Right lobe of liver (tissue), 6 donors: Measurements from ENCODE around the gene ACSM2A. TPM values are rescaled to one million over a fixed set of nuclear protein-coding genes. Genes with fewer than 3 reads are reported as not detected.
"Not testable (repeated sequence)": the region's sequence is repeated elsewhere in the genome, so short reads cannot be mapped to it uniquely, and the experiment has no call there.

Experiments used
- ATAC-seq, 4 donors: fragments of 200-7000 bp; cut with Tn5 transposase; one replicate each; pipeline ENCODE4 v1.9.1; 2020; ENCODE audit warnings: mild to moderate bottlenecking in 4 of 4, moderate library complexity in 4 of 4
- DNase-seq, 3 donors: peaks; one replicate each; pipeline ENCODE4 v3.0.0-alpha.2; 2020
- H3K27ac ChIP-seq, 3 donors: fragments of 200-600 bp; one replicate each; pipeline ENCODE4 v1.8.0; 2022
- H3K27me3 ChIP-seq, 2 donors: fragments of 200-600 bp; one replicate each; pipeline ENCODE4 v1.8.0; 2022
- H3K36me3 ChIP-seq, 4 donors: fragments of 200-600 bp; sonication (generic) in 1 of 4; one replicate each; pipeline versions ENCODE4 v1.5.1 to v1.8.0; 2017 to 2022; ENCODE audit warnings: control low read depth in 1 of 4
- H3K4me1 ChIP-seq, 4 donors: fragments of 200-600 bp; sonication (generic) in 1 of 4; one replicate each; pipeline versions ENCODE4 v1.5.1 to v1.8.0; 2017 to 2022; ENCODE audit warnings: control low read depth in 1 of 4
- H3K4me3 ChIP-seq, 3 donors: fragments of 200-600 bp; one replicate each; pipeline ENCODE4 v1.8.0; 2022
- H3K9me3 ChIP-seq, 4 donors: fragments of 200-600 bp; sonication (generic) in 1 of 4; one replicate each; pipeline versions ENCODE4 v1.5.1 to v1.8.0; 2017 to 2022; ENCODE audit warnings: control low read depth in 1 of 4
- CTCF ChIP-seq, 4 donors: fragments of 200-600 bp in 3 of 4; fragments of 450-650 bp in 1 of 4; IDR thresholded peaks; one replicate each; pipeline versions ENCODE4 v1.5.1 to v1.8.0; 2016 to 2022; ENCODE audit warnings: antibody characterized with exemption in 4 of 4, mild to moderate bottlenecking in 2 of 4
- POLR2A ChIP-seq: fragments of 450-650 bp; IDR thresholded peaks from one replicate; pipeline ENCODE4 v1.6.1; 2017; ENCODE audit warnings: antibody characterized with exemption, mild to moderate bottlenecking
- WGBS: methylation state at CpG from one replicate; pipeline ENCODE4 v1.1.6; 2018; ENCODE audit warnings: low coverage, low lambda C conversion rate; ENCODE audit not compliant: insufficient coverage; ENCODE audit errors: missing lambda C conversion rate; 5-methylcytosine and 5-hydroxymethylcytosine counted together
- intact Hi-C, 2 donors: fragments of 100-400 bp; cut with DNase I; formaldehyde crosslinking; loops; one replicate each; pipeline versions ENCODE4 v1.11.2 to v1.14.1; 2022
- total RNA-seq, 6 experiments: library from RNA; depleted of rRNA in 2 of 6; stranded (reverse); fragments of >200 nt in 2 of 6; fragmentation: NEBNext Ultra II Directional in 3 of 6; extraction: Animal tissue kit (Norgen Biotek cat#: 25700) in 3 of 6; gene quantifications; one replicate each; pipeline versions ENCODE4 v1.1.0 to v1.2.4, GENCODE V29; 2016 to 2023
- donor health status: DM: no; HTN: yes; CAD: no.
- donor health status: DM: no; HTN: no; CAD: no.
- donor health status: DM: no; HTN: no; CAD: no.
- donor health status: DM: no; HTN: yes; CAD: no.
- donor health status: DM: no; HTN: yes; CAD: no.

The ACSM2A gene
- total RNA-seq, 6 experiments from 2014 or later, result 120 to 532 (median 241) TPM

- H3K27ac ChIP-seq, intact Hi-C loops, H3K9me3 ChIP-seq, H3K27me3 ChIP-seq, H3K4me1 ChIP-seq, H3K4me3 ChIP-seq, DNase-seq: not testable (repeated sequence)
- ATAC-seq, result peak; percentile 7 to 35 (median 30)
- 43% methylated on average over 1 of the region's 1 CpG for WGBS
- peaks cover 0 to 77% (median 38%) of the 10 kb centered on the region in 4 donors for H3K36me3 ChIP-seq
Observed at GRCh38 chr16:20483989-20484388, 32.7 kb downstream of the ACSM2A start.

- 36% methylated on average over 1 of the region's 1 CpG for WGBS
- no peak for DNase-seq
- TF ChIP-seq CTCF (IDR thresholded peaks at IDR 0.05), result no peak
- TF ChIP-seq POLR2A, result no peak
Observed at GRCh38 chr16:20484726-20485125, 33.4 kb downstream of the ACSM2A start.

GRCh38 chr16:20485408-20485807, 34.1 kb downstream of the ACSM2A start:
- WGBS, result 100% methylated on average over 1 of the region's 1 CpG
- no peaks in the 10 kb centered on the region for H3K4me1 ChIP-seq
- no peak overlapping the region for H3K4me3 ChIP-seq
- TF ChIP-seq CTCF (IDR thresholded peaks at IDR 0.05) (no peak), POLR2A (no peak)
- no peaks in the 10 kb centered on the region for H3K27me3 ChIP-seq
- ATAC-seq, result no peak
- H3K36me3 ChIP-seq, result peaks cover 0 to 64% (median 32%) of the 10 kb centered on the region in 4 donors
- intact Hi-C loops, result no loop called here
- no peak for DNase-seq
- no peak overlapping the region for H3K27ac ChIP-seq
- no peaks in the 10 kb centered on the region for H3K9me3 ChIP-seq

More at GRCh38 chr16:20484726-20485125, 33.4 kb downstream of the ACSM2A start:
- Histone ChIP-seq H3K36me3 (peaks cover 0 to 71% (median 35%) of the 10 kb centered on the region in 4 donors), H3K4me1 (no peaks in the 10 kb centered on the region), H3K27ac (no peak overlapping the region), H3K9me3 (no peaks in the 10 kb centered on the region), H3K27me3 (no peaks in the 10 kb centered on the region), H3K4me3 (no peak overlapping the region)
- ATAC-seq, result peak in 3 of 4 donors; percentile 16 to 29 (median 18)
- intact Hi-C loops, result no loop called here

GRCh38 chr16:20490994-20491393, 39.7 kb downstream of the ACSM2A start:
- intact Hi-C loops, ATAC-seq, H3K27me3 ChIP-seq, H3K4me3 ChIP-seq, DNase-seq, H3K27ac ChIP-seq, H3K4me1 ChIP-seq, H3K9me3 ChIP-seq: not testable (repeated sequence)
- H3K36me3 ChIP-seq, result peaks cover 0 to 26% (median 12%) of the 10 kb centered on the region in 4 donors
- no CpG with 5 or more reads among the region's 3 CpGs for WGBS

GRCh38 chr16:20491448-20491847, 40.1 kb downstream of the ACSM2A start:
- H3K4me1 ChIP-seq, H3K9me3 ChIP-seq, H3K27me3 ChIP-seq, DNase-seq, intact Hi-C loops, H3K27ac ChIP-seq, H3K4me3 ChIP-seq: not testable (repeated sequence)
- H3K36me3 ChIP-seq, result peaks cover 0 to 21% (median 10%) of the 10 kb centered on the region in 4 donors
- no CpG with 5 or more reads among the region's 11 CpGs for WGBS
- ATAC-seq, result peak; percentile 59 to 73 (median 62)

GRCh38 chr16:20504418-20504817, 53.1 kb downstream of the ACSM2A start:
- no peak overlapping the region for H3K4me3 ChIP-seq
- no peak overlapping the region for H3K27ac ChIP-seq
- ATAC-seq (peak; percentile 62 to 91 (median 73)), DNase-seq (peak in 1 of 3 donors; percentile 59)
- no peaks in the 10 kb centered on the region for H3K36me3 ChIP-seq
- intact Hi-C loops, result no loop called here
- no peak for TF ChIP-seq POLR2A
- TF ChIP-seq CTCF (IDR thresholded peaks at IDR 0.05), result no peak
- H3K9me3 ChIP-seq, result no peaks in the 10 kb centered on the region
- WGBS, result 83% methylated on average over 1 of the region's 1 CpG
- H3K4me1 ChIP-seq, result no peaks in the 10 kb centered on the region
- no peaks in the 10 kb centered on the region for H3K27me3 ChIP-seq
